Neural cell (in vitro differentiated cells): ENCODE measurements around the gene PDE8B. TPM values are rescaled to one million over a fixed set of nuclear protein-coding genes. Genes with fewer than 3 reads are reported as not detected.

ENCODE experiments used
- H2AFZ ChIP-seq: fragments of 200-600, 300-800 bp; sonication (generic), shearing (Covaris generic); 2 replicates; pipeline ENCODE4 v1.6.0; 2014; ENCODE audit warnings: low read depth, mild to moderate bottlenecking, antibody characterized with exemption, low read length, moderate library complexity
- H3F3A ChIP-seq: fragments of 200-600 bp; shearing (Covaris generic); 2 replicates; pipeline ENCODE4 v1.6.1; 2016; ENCODE audit warnings: mild to moderate bottlenecking, moderate library complexity, mixed read lengths, antibody characterized with exemption, low read length; ENCODE audit not compliant: insufficient read depth, poor library complexity, severe bottlenecking
- H3K27ac ChIP-seq: fragments of 200-600, 300-800 bp; sonication (generic), shearing (Covaris generic); 2 replicates; pipeline ENCODE4 v1.5.1; 2014; ENCODE audit warnings: mild to moderate bottlenecking, low read length, moderate library complexity
- H3K27me3 ChIP-seq: fragments of 300-800, 200-600 bp; sonication (generic), shearing (Covaris generic); 2 replicates; pipeline ENCODE4 v1.6.0; 2014; ENCODE audit warnings: mild to moderate bottlenecking, low read depth, low read length, moderate library complexity; ENCODE audit not compliant: insufficient read depth
- H3K36me3 ChIP-seq: fragments of 300-800, 200-600 bp; sonication (generic), shearing (Covaris generic); 2 replicates; pipeline ENCODE4 v1.5.1; 2014; ENCODE audit warnings: mild to moderate bottlenecking, antibody characterized with exemption, low read length, moderate library complexity; ENCODE audit not compliant: insufficient read depth
- H3K4me2 ChIP-seq: fragments of 300-800, 200-600 bp; sonication (generic), shearing (Covaris generic); 2 replicates; pipeline ENCODE4 v1.6.0; 2014; ENCODE audit warnings: mild to moderate bottlenecking, low read length
- H3K4me3 ChIP-seq: fragments of 300-800, 200-600 bp; sonication (generic), shearing (Covaris generic); 2 replicates; pipeline ENCODE4 v1.5.1; 2014; ENCODE audit warnings: mild to moderate bottlenecking, low read length, moderate library complexity
- H3K79me2 ChIP-seq: fragments of 200-600 bp; shearing (Covaris generic); replicated peaks from 2 replicates; pipeline ENCODE4 v1.6.0; 2014; ENCODE audit warnings: mild to moderate bottlenecking, low read length, moderate library complexity; ENCODE audit not compliant: insufficient read depth
- H3K9ac ChIP-seq: fragments of 300-800, 200-600 bp; sonication (generic), shearing (Covaris generic); 2 replicates; pipeline ENCODE4 v1.6.1; 2016; ENCODE audit warnings: mild to moderate bottlenecking, low read length, mixed read lengths
- H3K9me2 ChIP-seq: fragments of 200-600 bp; shearing (Covaris generic); 2 replicates; pipeline ENCODE4 v1.6.1; 2016; ENCODE audit warnings: mild to moderate bottlenecking, low read length, mixed read lengths; ENCODE audit not compliant: insufficient read depth
- H3K9me3 ChIP-seq: fragments of 200-600, 300-800 bp; sonication (generic), shearing (Covaris generic); 2 replicates; pipeline ENCODE4 v1.6.1; 2016; ENCODE audit warnings: mild to moderate bottlenecking, mixed run types, low read length, moderate library complexity, mixed read lengths
- H4K20me1 ChIP-seq: fragments of 200-600 bp; shearing (Covaris generic); 2 replicates; pipeline ENCODE4 v1.6.1; 2016; ENCODE audit warnings: mild to moderate bottlenecking, mixed run types; ENCODE audit not compliant: insufficient read depth
- EP300 ChIP-seq: fragments of 450-650 bp; conservative IDR thresholded peaks from 2 replicates; pipeline ENCODE4 v1.6.1; 2014; ENCODE audit warnings: antibody characterized with exemption, mild to moderate bottlenecking, moderate library complexity; ENCODE audit not compliant: poor library complexity, severe bottlenecking
- EZH2 ChIP-seq: fragments of 200-600, 300-800 bp; shearing (Covaris generic), sonication (generic); IDR thresholded peaks from 2 replicates; pipeline ENCODE4 v1.6.1; 2014; ENCODE audit warnings: antibody characterized with exemption, low read length, borderline replicate concordance, mild to moderate bottlenecking; ENCODE audit not compliant: insufficient read depth, poor library complexity, severe bottlenecking
- MXI1 ChIP-seq: fragments of 450-650 bp; conservative IDR thresholded peaks from 2 replicates; pipeline ENCODE4 v1.6.1; 2014; ENCODE audit warnings: antibody characterized with exemption, mild to moderate bottlenecking; ENCODE audit not compliant: poor library complexity, severe bottlenecking
- POLR2AphosphoS5 ChIP-seq: IDR thresholded peaks from 2 replicates; pipeline ENCODE4 v1.6.1; 2012
- RAD21 ChIP-seq: fragments of 450-650 bp; conservative IDR thresholded peaks from 2 replicates; pipeline ENCODE4 v1.6.1; 2014; ENCODE audit warnings: antibody characterized with exemption, mild to moderate bottlenecking, moderate library complexity
- SMC3 ChIP-seq: fragments of 450-650 bp; conservative IDR thresholded peaks from 2 replicates; pipeline ENCODE4 v1.6.1; 2014; ENCODE audit warnings: antibody characterized with exemption, mild to moderate bottlenecking, moderate library complexity; ENCODE audit not compliant: poor library complexity
- TAF1 ChIP-seq: IDR thresholded peaks from 2 replicates; pipeline ENCODE4 v1.6.1; 2012; ENCODE audit warnings: low read depth
- polyA plus RNA-seq: library from polyadenylated mRNA; depleted of rRNA; stranded (reverse); fragments of >200 nt; gene quantifications from 2 replicates; pipeline ENCODE4 v1.2.3, GENCODE V29; 2014
- TF ChIP-seq, protein P1 (sequence below): IDR thresholded peaks from 2 replicates; pipeline ENCODE4 v1.6.1; 2012; ENCODE audit warnings: borderline replicate concordance
- TF ChIP-seq, protein P2 (sequence below): fragments of 450-650 bp; IDR thresholded peaks from 2 replicates; pipeline ENCODE4 v1.5.1; 2014; ENCODE audit warnings: antibody characterized with exemption, mild to moderate bottlenecking, moderate library complexity; ENCODE audit not compliant: poor library complexity, severe bottlenecking

The PDE8B gene
- polyA plus RNA-seq, 1 donor from 2014 or later = 0.22 TPM

DNA sequence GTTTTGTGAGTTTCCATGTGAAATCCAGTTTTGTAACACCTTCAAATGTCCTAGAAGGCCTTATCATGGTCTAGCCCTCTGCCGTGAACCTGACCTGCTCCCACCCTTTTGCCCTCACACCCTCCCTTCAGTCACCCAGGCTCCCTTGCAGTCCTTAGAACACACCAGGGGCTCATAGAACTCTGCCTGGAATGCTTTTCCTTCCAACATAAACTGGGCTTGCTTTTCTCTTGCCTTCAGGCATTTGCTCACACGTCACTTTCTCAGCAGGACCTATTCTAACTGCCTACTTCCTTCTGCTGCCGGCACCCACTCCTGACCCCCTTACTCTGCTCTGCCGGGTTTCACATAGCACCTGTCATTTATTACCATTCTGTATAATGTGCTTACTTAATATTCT, 111.9 kb downstream of the PDE8B start:
- no peaks in the 10 kb centered on the region for H3F3A ChIP-seq
- no peak overlapping the region for H3K4me3 ChIP-seq

DNA sequence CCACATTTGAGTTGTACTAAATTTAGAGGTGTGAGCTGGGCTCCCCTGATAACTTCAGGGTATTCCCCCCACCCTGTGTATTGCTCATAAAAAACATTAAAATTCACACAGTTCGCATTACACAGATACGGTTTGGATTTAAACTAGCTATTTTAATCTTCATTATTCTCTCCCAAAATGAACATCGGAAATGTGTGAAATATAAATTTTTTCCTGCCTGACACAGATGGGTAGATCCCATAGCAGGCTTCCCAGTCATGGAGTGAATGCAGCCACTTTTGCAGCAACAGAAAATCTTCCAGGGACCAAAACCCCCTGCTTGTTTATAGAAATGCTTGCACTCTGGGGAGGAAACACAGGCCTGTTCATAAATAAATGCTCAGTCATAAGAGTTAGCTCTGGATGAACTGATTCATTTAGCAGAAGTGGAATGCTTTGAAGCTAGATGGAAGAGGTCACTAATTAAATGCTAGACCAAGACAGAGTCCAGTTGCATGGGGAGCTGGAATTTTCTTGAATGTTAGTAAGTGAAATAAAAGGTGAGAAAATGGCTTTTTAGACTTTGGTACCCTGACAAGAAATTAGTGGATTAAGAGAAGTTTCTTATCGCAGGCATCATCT, 115.6 kb downstream of the PDE8B start:
- no peaks in the 10 kb centered on the region for H3K79me2 ChIP-seq
- H3K9ac ChIP-seq = no peak overlapping the region
- no peaks in the 10 kb centered on the region for H3K36me3 ChIP-seq
- H3K9me2 ChIP-seq = no peaks in the 10 kb centered on the region
- TF ChIP-seq, protein P1, sequence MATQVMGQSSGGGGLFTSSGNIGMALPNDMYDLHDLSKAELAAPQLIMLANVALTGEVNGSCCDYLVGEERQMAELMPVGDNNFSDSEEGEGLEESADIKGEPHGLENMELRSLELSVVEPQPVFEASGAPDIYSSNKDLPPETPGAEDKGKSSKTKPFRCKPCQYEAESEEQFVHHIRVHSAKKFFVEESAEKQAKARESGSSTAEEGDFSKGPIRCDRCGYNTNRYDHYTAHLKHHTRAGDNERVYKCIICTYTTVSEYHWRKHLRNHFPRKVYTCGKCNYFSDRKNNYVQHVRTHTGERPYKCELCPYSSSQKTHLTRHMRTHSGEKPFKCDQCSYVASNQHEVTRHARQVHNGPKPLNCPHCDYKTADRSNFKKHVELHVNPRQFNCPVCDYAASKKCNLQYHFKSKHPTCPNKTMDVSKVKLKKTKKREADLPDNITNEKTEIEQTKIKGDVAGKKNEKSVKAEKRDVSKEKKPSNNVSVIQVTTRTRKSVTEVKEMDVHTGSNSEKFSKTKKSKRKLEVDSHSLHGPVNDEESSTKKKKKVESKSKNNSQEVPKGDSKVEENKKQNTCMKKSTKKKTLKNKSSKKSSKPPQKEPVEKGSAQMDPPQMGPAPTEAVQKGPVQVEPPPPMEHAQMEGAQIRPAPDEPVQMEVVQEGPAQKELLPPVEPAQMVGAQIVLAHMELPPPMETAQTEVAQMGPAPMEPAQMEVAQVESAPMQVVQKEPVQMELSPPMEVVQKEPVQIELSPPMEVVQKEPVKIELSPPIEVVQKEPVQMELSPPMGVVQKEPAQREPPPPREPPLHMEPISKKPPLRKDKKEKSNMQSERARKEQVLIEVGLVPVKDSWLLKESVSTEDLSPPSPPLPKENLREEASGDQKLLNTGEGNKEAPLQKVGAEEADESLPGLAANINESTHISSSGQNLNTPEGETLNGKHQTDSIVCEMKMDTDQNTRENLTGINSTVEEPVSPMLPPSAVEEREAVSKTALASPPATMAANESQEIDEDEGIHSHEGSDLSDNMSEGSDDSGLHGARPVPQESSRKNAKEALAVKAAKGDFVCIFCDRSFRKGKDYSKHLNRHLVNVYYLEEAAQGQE = no peak
- TF ChIP-seq RAD21 (no peak), SMC3 (no peak), TAF1 (no peak), POLR2AphosphoS5 (no peak), EZH2 (no peak), EP300 (no peak), MXI1 (no peak)
- TF ChIP-seq, protein P2, sequence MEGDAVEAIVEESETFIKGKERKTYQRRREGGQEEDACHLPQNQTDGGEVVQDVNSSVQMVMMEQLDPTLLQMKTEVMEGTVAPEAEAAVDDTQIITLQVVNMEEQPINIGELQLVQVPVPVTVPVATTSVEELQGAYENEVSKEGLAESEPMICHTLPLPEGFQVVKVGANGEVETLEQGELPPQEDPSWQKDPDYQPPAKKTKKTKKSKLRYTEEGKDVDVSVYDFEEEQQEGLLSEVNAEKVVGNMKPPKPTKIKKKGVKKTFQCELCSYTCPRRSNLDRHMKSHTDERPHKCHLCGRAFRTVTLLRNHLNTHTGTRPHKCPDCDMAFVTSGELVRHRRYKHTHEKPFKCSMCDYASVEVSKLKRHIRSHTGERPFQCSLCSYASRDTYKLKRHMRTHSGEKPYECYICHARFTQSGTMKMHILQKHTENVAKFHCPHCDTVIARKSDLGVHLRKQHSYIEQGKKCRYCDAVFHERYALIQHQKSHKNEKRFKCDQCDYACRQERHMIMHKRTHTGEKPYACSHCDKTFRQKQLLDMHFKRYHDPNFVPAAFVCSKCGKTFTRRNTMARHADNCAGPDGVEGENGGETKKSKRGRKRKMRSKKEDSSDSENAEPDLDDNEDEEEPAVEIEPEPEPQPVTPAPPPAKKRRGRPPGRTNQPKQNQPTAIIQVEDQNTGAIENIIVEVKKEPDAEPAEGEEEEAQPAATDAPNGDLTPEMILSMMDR = no peak
- no peaks in the 10 kb centered on the region for H3K9me3 ChIP-seq
- no peaks in the 10 kb centered on the region for H3F3A ChIP-seq
- no peaks in the 10 kb centered on the region for H4K20me1 ChIP-seq
- H3K4me3 ChIP-seq = no peak overlapping the region
- no peak overlapping the region for H2AFZ ChIP-seq
- H3K4me2 ChIP-seq = no peak overlapping the region
- H3K27ac ChIP-seq = no peak overlapping the region
- no peaks in the 10 kb centered on the region for H3K27me3 ChIP-seq

More for the DNA sequence above, 111.9 kb downstream of the PDE8B start:
- no peaks in the 10 kb centered on the region for H3K9me3 ChIP-seq
- no peaks in the 10 kb centered on the region for H3K27me3 ChIP-seq
- H2AFZ ChIP-seq = no peak overlapping the region
- no peaks in the 10 kb centered on the region for H3K9me2 ChIP-seq
- no peaks in the 10 kb centered on the region for H4K20me1 ChIP-seq
- no peaks in the 10 kb centered on the region for H3K79me2 ChIP-seq
- H3K9ac ChIP-seq = no peak overlapping the region
- no peak overlapping the region for H3K4me2 ChIP-seq
- no peaks in the 10 kb centered on the region for H3K36me3 ChIP-seq
- no peak overlapping the region for H3K27ac ChIP-seq
- TF ChIP-seq EP300 (no peak), TAF1 (no peak), MXI1 (no peak), POLR2AphosphoS5 (no peak), SMC3 (no peak), RAD21 (no peak), EZH2 (no peak)
- TF ChIP-seq, protein P2 = no peak
- TF ChIP-seq, protein P1 = no peak
